Measurements from ENCODE around the gene PIK3C2B. TPM values are rescaled to one million over a fixed set of nuclear protein-coding genes. Genes with fewer than 3 reads are reported as not detected.
A peak's percentile ranks its signal among the peaks of the same experiment; 100 is the strongest.
"Not testable (repeated sequence)": the region's sequence is repeated elsewhere in the genome, so short reads cannot be mapped to it uniquely, and the experiment has no call there.

The PIK3C2B gene
- total RNA-seq, 1 donor from 2014 or later = 55.1 TPM

DNA sequence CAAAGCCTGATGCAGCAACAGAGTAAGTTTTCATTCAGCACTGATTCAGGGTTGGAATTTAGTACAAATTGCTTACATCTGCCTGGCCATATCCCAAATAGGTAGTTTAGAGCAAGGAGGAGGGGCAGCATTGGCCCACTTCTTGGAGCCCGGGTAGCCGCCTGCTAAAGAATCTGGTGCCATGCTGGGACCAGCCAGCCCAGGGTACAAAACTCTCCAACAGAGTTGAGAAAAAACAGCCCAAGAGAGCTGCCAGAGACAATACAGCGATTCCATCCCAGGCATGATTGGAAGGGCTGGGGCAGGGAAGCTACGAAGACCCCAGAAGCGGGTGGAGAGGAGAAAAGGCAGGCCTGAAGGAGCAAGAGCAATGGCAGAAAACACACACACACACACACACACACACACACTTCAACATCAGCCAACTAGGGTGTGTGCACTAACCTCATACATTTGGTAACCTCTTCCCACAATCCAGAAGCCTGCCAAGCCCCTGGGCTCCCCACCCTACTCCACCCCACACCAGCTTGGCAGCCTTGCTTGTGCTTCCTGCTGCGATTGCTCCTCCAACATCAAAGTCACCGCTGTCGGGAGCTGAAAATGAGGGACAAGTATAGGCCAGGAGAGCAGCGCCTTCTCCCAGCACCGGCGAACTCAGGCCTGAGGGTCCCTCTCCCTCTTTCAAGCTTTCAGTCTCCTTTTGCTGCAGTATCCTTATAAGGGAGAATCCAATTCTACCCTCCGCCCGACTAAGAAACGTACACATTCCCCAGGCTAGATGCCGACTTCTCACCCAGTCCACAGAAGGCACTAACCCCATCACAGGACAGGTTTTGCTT, 1.2 kb downstream of the PIK3C2B start:
- Mint-ChIP-seq H3K4me3 (peak overlapping the region; percentile 94), H3K27me3 (peaks cover 4% of the 10 kb centered on the region), H3K36me3 (peaks cover 4% of the 10 kb centered on the region), H3K27ac (peak overlapping the region; percentile 98), H3K4me1 (ENCODE audit: unreplicated experiment) (peaks cover 33% of the 10 kb centered on the region), H3K9me3 (no peaks in the 10 kb centered on the region)
- TF ChIP-seq, protein P1, sequence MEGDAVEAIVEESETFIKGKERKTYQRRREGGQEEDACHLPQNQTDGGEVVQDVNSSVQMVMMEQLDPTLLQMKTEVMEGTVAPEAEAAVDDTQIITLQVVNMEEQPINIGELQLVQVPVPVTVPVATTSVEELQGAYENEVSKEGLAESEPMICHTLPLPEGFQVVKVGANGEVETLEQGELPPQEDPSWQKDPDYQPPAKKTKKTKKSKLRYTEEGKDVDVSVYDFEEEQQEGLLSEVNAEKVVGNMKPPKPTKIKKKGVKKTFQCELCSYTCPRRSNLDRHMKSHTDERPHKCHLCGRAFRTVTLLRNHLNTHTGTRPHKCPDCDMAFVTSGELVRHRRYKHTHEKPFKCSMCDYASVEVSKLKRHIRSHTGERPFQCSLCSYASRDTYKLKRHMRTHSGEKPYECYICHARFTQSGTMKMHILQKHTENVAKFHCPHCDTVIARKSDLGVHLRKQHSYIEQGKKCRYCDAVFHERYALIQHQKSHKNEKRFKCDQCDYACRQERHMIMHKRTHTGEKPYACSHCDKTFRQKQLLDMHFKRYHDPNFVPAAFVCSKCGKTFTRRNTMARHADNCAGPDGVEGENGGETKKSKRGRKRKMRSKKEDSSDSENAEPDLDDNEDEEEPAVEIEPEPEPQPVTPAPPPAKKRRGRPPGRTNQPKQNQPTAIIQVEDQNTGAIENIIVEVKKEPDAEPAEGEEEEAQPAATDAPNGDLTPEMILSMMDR (conservative IDR thresholded peaks at IDR 0.05) = no peak
- no peak for DNase-seq (ENCODE audit: extremely low spot score, unreplicated experiment)

DNA sequence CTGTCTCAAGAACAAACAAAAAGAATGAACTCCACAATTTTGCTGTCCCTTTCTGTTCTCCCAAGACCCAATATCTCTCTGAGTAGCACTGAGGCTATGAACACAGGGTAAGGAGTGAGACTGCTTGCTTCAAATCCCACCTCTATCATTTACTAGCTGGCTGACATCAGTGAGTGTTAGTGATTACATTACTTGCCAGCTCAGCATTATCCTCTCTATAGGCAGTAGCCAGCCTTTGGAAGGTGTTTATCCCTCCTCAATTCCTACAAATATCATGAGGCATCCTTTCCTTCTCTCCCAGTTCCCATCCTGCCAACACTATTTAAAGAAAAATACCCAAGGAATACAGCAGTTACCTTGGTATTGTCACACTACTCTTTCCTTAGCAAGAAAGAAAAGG, 3.0 kb downstream of the PIK3C2B start:
- TF ChIP-seq, protein P1 (conservative IDR thresholded peaks at IDR 0.05) = no peak
- Mint-ChIP-seq H3K27me3 (no peaks in the 10 kb centered on the region), H3K4me3 (peak overlapping the region; percentile 94), H3K4me1 (ENCODE audit: unreplicated experiment) (peaks cover 39% of the 10 kb centered on the region), H3K9me3 (no peaks in the 10 kb centered on the region), H3K36me3 (peaks cover 13% of the 10 kb centered on the region), H3K27ac (peak overlapping the region; percentile 98)
- DNase-seq (ENCODE audit: extremely low spot score, unreplicated experiment) = no peak

DNA sequence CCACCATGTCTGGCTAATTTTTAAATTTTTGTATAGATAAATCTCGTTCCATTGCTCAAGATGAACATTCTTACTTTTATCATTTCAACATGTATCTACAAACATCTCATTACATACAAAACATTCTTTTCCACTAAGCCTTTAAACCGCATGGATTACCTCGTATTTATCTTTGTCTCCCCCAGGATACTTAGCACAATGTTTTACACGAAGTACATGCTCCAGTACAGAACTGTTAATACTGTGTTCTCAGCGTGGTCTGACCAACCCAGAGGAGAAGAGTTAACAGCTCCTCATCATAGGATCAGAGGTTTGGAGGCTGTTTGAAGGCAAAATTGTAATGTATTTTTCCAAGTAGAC, 7.4 kb downstream of the PIK3C2B start:
- no peak for DNase-seq (ENCODE audit: extremely low spot score, unreplicated experiment)
- Mint-ChIP-seq H3K36me3 (peaks cover 18% of the 10 kb centered on the region), H3K4me1 (ENCODE audit: unreplicated experiment) (peaks cover 38% of the 10 kb centered on the region), H3K27ac (no peak overlapping the region), H3K9me3 (no peaks in the 10 kb centered on the region), H3K4me3 (no peak overlapping the region), H3K27me3 (no peaks in the 10 kb centered on the region)
- TF ChIP-seq, protein P1 (conservative IDR thresholded peaks at IDR 0.05) = no peak

DNA sequence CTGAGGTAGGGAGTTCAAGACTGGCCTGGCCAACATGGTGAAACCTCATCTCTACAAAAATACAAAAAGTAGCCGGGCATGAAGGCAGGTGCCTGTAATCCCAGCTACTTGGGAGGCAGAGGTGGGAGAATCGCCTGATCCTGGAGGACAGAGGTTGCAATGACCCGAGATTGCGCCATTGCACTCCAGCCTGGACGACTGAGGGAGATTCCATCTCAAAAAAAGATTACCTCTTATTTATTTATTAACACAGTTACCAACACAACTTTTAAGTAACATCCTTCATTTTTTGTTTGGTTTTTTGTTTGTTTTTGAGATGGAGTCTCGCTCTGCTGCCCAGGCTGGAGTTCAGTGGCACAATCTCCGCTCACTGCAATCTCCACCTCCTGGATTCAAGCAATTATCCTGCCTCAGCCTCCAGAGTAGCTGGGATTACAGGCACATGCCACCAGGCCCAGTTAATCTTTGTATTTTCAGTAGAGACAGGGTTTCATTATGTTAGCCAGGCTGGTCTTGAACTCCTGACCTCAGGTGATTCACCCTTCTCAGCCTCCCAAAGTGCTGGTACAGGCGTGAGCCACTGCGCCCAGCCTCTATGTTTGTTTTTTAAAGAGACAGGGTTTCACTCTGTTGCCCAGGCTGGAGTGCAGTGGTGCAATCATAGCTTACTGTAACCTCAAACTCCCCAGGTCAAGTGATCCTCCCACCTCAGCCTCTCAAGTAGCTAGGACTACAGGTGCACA, 7.9 kb downstream of the PIK3C2B start:
- H3K36me3 Mint-ChIP-seq = peaks cover 18% of the 10 kb centered on the region
- H3K4me3 Mint-ChIP-seq, H3K9me3 Mint-ChIP-seq: not testable (repeated sequence)

DNA sequence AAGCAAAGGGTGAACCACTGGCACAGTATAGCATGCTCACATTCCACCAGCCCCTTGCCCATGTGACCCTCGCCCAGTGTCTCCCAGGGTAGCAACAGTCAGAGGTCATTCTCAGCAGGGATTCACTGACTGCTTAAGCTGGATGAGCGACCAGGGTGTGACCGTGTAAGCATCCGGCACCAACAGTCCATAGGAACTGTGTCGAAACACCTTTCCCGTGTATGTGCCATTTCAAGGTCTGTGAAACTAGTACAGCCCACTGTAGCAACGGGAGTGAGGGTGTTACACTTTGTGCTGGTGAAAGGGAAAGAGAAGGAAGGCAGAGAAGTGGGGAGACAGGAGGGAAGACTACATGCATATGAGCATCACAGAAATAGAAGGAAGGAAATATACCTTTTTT, 10.8 kb downstream of the PIK3C2B start:
- Mint-ChIP-seq H3K4me3 (no peak overlapping the region), H3K36me3 (peaks cover 24% of the 10 kb centered on the region), H3K27me3 (no peaks in the 10 kb centered on the region), H3K27ac (no peak overlapping the region), H3K4me1 (ENCODE audit: unreplicated experiment) (peaks cover 54% of the 10 kb centered on the region), H3K9me3 (no peaks in the 10 kb centered on the region)
- DNase-seq (ENCODE audit: extremely low spot score, unreplicated experiment) = no peak
- TF ChIP-seq, protein P1 (conservative IDR thresholded peaks at IDR 0.05) = no peak

More for the DNA sequence above, 7.9 kb downstream of the PIK3C2B start:
- not testable (repeated sequence) for H3K27me3 Mint-ChIP-seq; H3K27ac Mint-ChIP-seq; DNase-seq (ENCODE audit: extremely low spot score, unreplicated experiment)
- peaks cover 33% of the 10 kb centered on the region for H3K4me1 Mint-ChIP-seq (ENCODE audit: unreplicated experiment)

DNA sequence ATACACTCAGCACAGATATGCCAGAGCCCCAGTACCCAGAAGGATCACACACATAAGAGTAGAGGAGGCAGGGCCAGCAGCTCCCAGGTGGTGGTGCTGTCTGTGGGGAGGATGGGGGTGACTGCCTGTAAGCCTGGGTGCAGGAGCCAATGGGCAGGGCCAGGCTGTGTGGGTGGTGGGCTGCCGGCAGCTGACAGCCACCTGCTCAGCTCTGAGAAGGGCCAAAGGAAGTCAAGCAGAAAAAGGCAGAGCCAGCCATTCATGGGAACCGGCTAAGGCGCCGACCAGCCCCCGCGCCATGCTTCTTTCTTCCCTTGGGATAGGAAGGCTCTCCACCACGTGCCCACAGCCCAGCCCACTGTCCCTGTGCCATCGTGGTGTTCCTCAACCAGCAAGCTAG, 14.1 kb downstream of the PIK3C2B start:
- no peak overlapping the region for H3K4me3 Mint-ChIP-seq
- no peaks in the 10 kb centered on the region for H3K27me3 Mint-ChIP-seq
- DNase-seq (ENCODE audit: extremely low spot score, unreplicated experiment) = no peak
- peak overlapping the region; percentile 65 for H3K27ac Mint-ChIP-seq
- TF ChIP-seq, protein P1 (conservative IDR thresholded peaks at IDR 0.05) = no peak
- H3K4me1 Mint-ChIP-seq (ENCODE audit: unreplicated experiment) = peaks cover 70% of the 10 kb centered on the region
- peaks cover 11% of the 10 kb centered on the region for H3K36me3 Mint-ChIP-seq
- no peaks in the 10 kb centered on the region for H3K9me3 Mint-ChIP-seq

Measured in type B pancreatic cell (in vitro differentiated cells).